Measurements from ENCODE around the gene MIEF1. TPM values are rescaled to one million over a fixed set of nuclear protein-coding genes. Genes with fewer than 3 reads are reported as not detected.
"Not testable (repeated sequence)": the region's sequence is repeated elsewhere in the genome, so short reads cannot be mapped to it uniquely, and the experiment has no call there.

The MIEF1 gene
- total and polyA plus RNA-seq, 2 donors: 12.2 to 18.4 TPM

- H3K4me1 ChIP-seq (ENCODE audit: insufficient read depth): no peaks in the 10 kb centered on the region
- H3K4me3 ChIP-seq (ENCODE audit: low read depth, low read length): peak overlapping the region; percentile 89
- peak overlapping the region; percentile 90 for H3K27ac ChIP-seq (ENCODE audit: low read depth)
- DNase-seq (ENCODE audit: extremely low spot score): peak; percentile 96
- H3K36me3 ChIP-seq (ENCODE audit: insufficient read depth): no peaks in the 10 kb centered on the region
- under 1% methylated on average over 47 of the region's 47 CpGs for WGBS
Measured at GRCh38 chr22:39519681-39520225, 17.7 kb downstream of the MIEF1 start.

GRCh38 chr22:39520226-39521105 lies 18.4 kb downstream of the MIEF1 start, which contains the start of gene ATF4:
ATF4 (plus strand) TSS chr22:39520562; CDS start chr22:39521446, 884 bp downstream.
- WGBS: under 1% methylated on average over 86 of the region's 86 CpGs
- Histone ChIP-seq H3K4me1 (ENCODE audit: insufficient read depth) (no peaks in the 10 kb centered on the region), H3K36me3 (ENCODE audit: insufficient read depth) (no peaks in the 10 kb centered on the region), H3K27ac (ENCODE audit: low read depth) (peak within 1 kb of the TSS; percentile 99), H3K4me3 (ENCODE audit: low read depth, low read length) (peak within 1 kb of the TSS; percentile 89)
- no peak for DNase-seq (ENCODE audit: extremely low spot score)

GRCh38 chr22:39521106-39521885 lies 19.2 kb downstream of the MIEF1 start:
- Histone ChIP-seq H3K4me3 (ENCODE audit: low read depth, low read length) (peak overlapping the region; percentile 89), H3K27ac (ENCODE audit: low read depth) (peak overlapping the region; percentile 35)
- 1% methylated on average over 28 of the region's 28 CpGs for WGBS
- not testable (repeated sequence) for H3K36me3 ChIP-seq (ENCODE audit: insufficient read depth); H3K4me1 ChIP-seq (ENCODE audit: insufficient read depth); DNase-seq (ENCODE audit: extremely low spot score)

GRCh38 chr22:39522091-39522490 lies 20.0 kb downstream of the MIEF1 start:
- 12% methylated on average over 4 of the region's 5 CpGs for WGBS
- not testable (repeated sequence) for H3K27ac ChIP-seq (ENCODE audit: low read depth)

GRCh38 chr22:39522567-39523300 lies 20.6 kb downstream of the MIEF1 start:
- peak overlapping the region; percentile 27 for H3K27ac ChIP-seq (ENCODE audit: low read depth)
- 8% methylated on average over 14 of the region's 14 CpGs for WGBS
- no peaks in the 10 kb centered on the region for H3K4me1 ChIP-seq (ENCODE audit: insufficient read depth)
- H3K4me3 ChIP-seq (ENCODE audit: low read depth, low read length): peak overlapping the region; percentile 20
- H3K36me3 ChIP-seq (ENCODE audit: insufficient read depth): no peaks in the 10 kb centered on the region
- DNase-seq (ENCODE audit: extremely low spot score): no peak

More at GRCh38 chr22:39522091-39522490, 20.0 kb downstream of the MIEF1 start:
- H3K4me1 ChIP-seq (ENCODE audit: insufficient read depth); H3K36me3 ChIP-seq (ENCODE audit: insufficient read depth); H3K4me3 ChIP-seq (ENCODE audit: low read depth, low read length); DNase-seq (ENCODE audit: extremely low spot score): not testable (repeated sequence)

- Histone ChIP-seq H3K4me1 (ENCODE audit: insufficient read depth) (no peaks in the 10 kb centered on the region), H3K27ac (ENCODE audit: low read depth) (no peak overlapping the region), H3K36me3 (ENCODE audit: insufficient read depth) (no peaks in the 10 kb centered on the region), H3K4me3 (ENCODE audit: low read depth, low read length) (no peak overlapping the region)
- WGBS: 68% methylated on average over 13 of the region's 13 CpGs
- DNase-seq (ENCODE audit: extremely low spot score): no peak
Measured at GRCh38 chr22:39524089-39524752, 22.1 kb downstream of the MIEF1 start.

GRCh38 chr22:39524753-39525657 lies 22.9 kb downstream of the MIEF1 start:
- Histone ChIP-seq H3K36me3 (ENCODE audit: insufficient read depth) (no peaks in the 10 kb centered on the region), H3K4me3 (ENCODE audit: low read depth, low read length) (no peak overlapping the region), H3K4me1 (ENCODE audit: insufficient read depth) (no peaks in the 10 kb centered on the region), H3K27ac (ENCODE audit: low read depth) (no peak overlapping the region)
- 70% methylated on average over 10 of the region's 10 CpGs for WGBS
- no peak for DNase-seq (ENCODE audit: extremely low spot score)

- no peaks in the 10 kb centered on the region for H3K36me3 ChIP-seq (ENCODE audit: insufficient read depth)
- 71% methylated on average over 4 of the region's 4 CpGs for WGBS
- DNase-seq (ENCODE audit: extremely low spot score): no peak
- no peaks in the 10 kb centered on the region for H3K4me1 ChIP-seq (ENCODE audit: insufficient read depth)
- H3K27ac ChIP-seq (ENCODE audit: low read depth): no peak overlapping the region
- no peak overlapping the region for H3K4me3 ChIP-seq (ENCODE audit: low read depth, low read length)
Measured at GRCh38 chr22:39525658-39525975, 23.5 kb downstream of the MIEF1 start.

GRCh38 chr22:39526736-39527171 lies 24.7 kb downstream of the MIEF1 start:
- no peak overlapping the region for H3K27ac ChIP-seq (ENCODE audit: low read depth)
- H3K4me1 ChIP-seq (ENCODE audit: insufficient read depth): no peaks in the 10 kb centered on the region
- no peaks in the 10 kb centered on the region for H3K36me3 ChIP-seq (ENCODE audit: insufficient read depth)
- WGBS: 70% methylated on average over 4 of the region's 4 CpGs
- H3K4me3 ChIP-seq (ENCODE audit: low read depth, low read length): no peak overlapping the region
- no peak for DNase-seq (ENCODE audit: extremely low spot score)

GRCh38 chr22:39527481-39527961 lies 25.4 kb downstream of the MIEF1 start:
- H3K4me1 ChIP-seq (ENCODE audit: insufficient read depth): no peaks in the 10 kb centered on the region
- WGBS: 52% methylated on average over 6 of the region's 6 CpGs
- H3K36me3 ChIP-seq (ENCODE audit: insufficient read depth): no peaks in the 10 kb centered on the region
- DNase-seq (ENCODE audit: extremely low spot score): no peak
- H3K4me3 ChIP-seq (ENCODE audit: low read depth, low read length): no peak overlapping the region
- H3K27ac ChIP-seq (ENCODE audit: low read depth): no peak overlapping the region

GRCh38 chr22:39528080-39528661 lies 26.1 kb downstream of the MIEF1 start:
- Histone ChIP-seq H3K4me3 (ENCODE audit: low read depth, low read length) (no peak overlapping the region), H3K4me1 (ENCODE audit: insufficient read depth) (no peaks in the 10 kb centered on the region), H3K36me3 (ENCODE audit: insufficient read depth) (no peaks in the 10 kb centered on the region), H3K27ac (ENCODE audit: low read depth) (no peak overlapping the region)
- no peak for DNase-seq (ENCODE audit: extremely low spot score)
- WGBS: 62% methylated on average over 12 of the region's 12 CpGs
